ENCODE data around the gene PRKAR2A. TPM values are rescaled to one million over a fixed set of nuclear protein-coding genes. Genes with fewer than 3 reads are reported as not detected.
A peak's percentile ranks its signal among the peaks of the same experiment; 100 is the strongest.

PRKAR2A gene
- total RNA-seq (2014; rRNA removed; shearing (Covaris generic); ENCODE audit: low replicate concordance) = 6.5 and 7.3 TPM in 2 replicates

- in situ Hi-C loops (cut with HindIII; ENCODE audit: low pct_unique_long_range_greater_than_20kb, low sequenced_read_pairs) = no loop called here
- peak; percentile 81 for DNase-seq (ENCODE audit: low read depth)
Observed at GRCh38 chr3:48847504-48848423, at the start of gene PRKAR2A. Gene PRKAR2A (minus strand): TSS chr3:48847874. CDS start chr3:48847596, 278 bp downstream.

- no peak for DNase-seq (ENCODE audit: low read depth)
- in situ Hi-C loops (cut with HindIII; ENCODE audit: low pct_unique_long_range_greater_than_20kb, low sequenced_read_pairs) = no loop called here
Observed at GRCh38 chr3:48896936-48897335, 49.3 kb upstream of the PRKAR2A start.

- DNase-seq (ENCODE audit: low read depth) = no peak
- in situ Hi-C loops (cut with HindIII; ENCODE audit: low pct_unique_long_range_greater_than_20kb, low sequenced_read_pairs) = no loop called here
Observed at GRCh38 chr3:48894516-48894915, 46.8 kb upstream of the PRKAR2A start.

GRCh38 chr3:48891606-48892005, 43.9 kb upstream of the PRKAR2A start:
- no peak for DNase-seq (ENCODE audit: low read depth)
- in situ Hi-C loops (cut with HindIII; ENCODE audit: low pct_unique_long_range_greater_than_20kb, low sequenced_read_pairs) = no loop called here

- no peak for DNase-seq (ENCODE audit: low read depth)
- in situ Hi-C loops (cut with HindIII; ENCODE audit: low pct_unique_long_range_greater_than_20kb, low sequenced_read_pairs) = no loop called here
Observed at GRCh38 chr3:48885753-48886152, 38.1 kb upstream of the PRKAR2A start.

- in situ Hi-C loops (cut with HindIII; ENCODE audit: low pct_unique_long_range_greater_than_20kb, low sequenced_read_pairs) = no loop called here
- no peak for DNase-seq (ENCODE audit: low read depth)
Observed at GRCh38 chr3:48881652-48882114, 34.0 kb upstream of the PRKAR2A start.

GRCh38 chr3:48881006-48881405, 33.3 kb upstream of the PRKAR2A start:
- in situ Hi-C loops (cut with HindIII; ENCODE audit: low pct_unique_long_range_greater_than_20kb, low sequenced_read_pairs) = no loop called here
- no peak for DNase-seq (ENCODE audit: low read depth)

GRCh38 chr3:48879994-48880377, 32.3 kb upstream of the PRKAR2A start:
- in situ Hi-C loops (cut with HindIII; ENCODE audit: low pct_unique_long_range_greater_than_20kb, low sequenced_read_pairs) = no loop called here
- DNase-seq (ENCODE audit: low read depth) = no peak

- in situ Hi-C loops (cut with HindIII; ENCODE audit: low pct_unique_long_range_greater_than_20kb, low sequenced_read_pairs) = no loop called here
Observed at GRCh38 chr3:48879307-48879993, 31.8 kb upstream of the PRKAR2A start.

GRCh38 chr3:48877671-48878070, 30.0 kb upstream of the PRKAR2A start:
- DNase-seq (ENCODE audit: low read depth) = no peak

More at GRCh38 chr3:48879307-48879993, 31.8 kb upstream of the PRKAR2A start:
- no peak for DNase-seq (ENCODE audit: low read depth)

GRCh38 chr3:48863122-48863521, 15.4 kb upstream of the PRKAR2A start:
- in situ Hi-C loops (cut with HindIII; ENCODE audit: low pct_unique_long_range_greater_than_20kb, low sequenced_read_pairs) = no loop called here
- DNase-seq (ENCODE audit: low read depth) = no peak

More at GRCh38 chr3:48877671-48878070, 30.0 kb upstream of the PRKAR2A start:
- in situ Hi-C loops (cut with HindIII; ENCODE audit: low pct_unique_long_range_greater_than_20kb, low sequenced_read_pairs) = no loop called here

GRCh38 chr3:48859206-48859605, 11.5 kb upstream of the PRKAR2A start:
- no peak for DNase-seq (ENCODE audit: low read depth)
- in situ Hi-C loops (cut with HindIII; ENCODE audit: low pct_unique_long_range_greater_than_20kb, low sequenced_read_pairs) = no loop called here

- DNase-seq (ENCODE audit: low read depth) = no peak
- in situ Hi-C loops (cut with HindIII; ENCODE audit: low pct_unique_long_range_greater_than_20kb, low sequenced_read_pairs) = no loop called here
Observed at GRCh38 chr3:48858709-48859108, 11.0 kb upstream of the PRKAR2A start.

GRCh38 chr3:48857641-48858040, 10.0 kb upstream of the PRKAR2A start:
- in situ Hi-C loops (cut with HindIII; ENCODE audit: low pct_unique_long_range_greater_than_20kb, low sequenced_read_pairs) = no loop called here
- DNase-seq (ENCODE audit: low read depth) = no peak

- in situ Hi-C loops (cut with HindIII; ENCODE audit: low pct_unique_long_range_greater_than_20kb, low sequenced_read_pairs) = no loop called here
- DNase-seq (ENCODE audit: low read depth) = no peak
Observed at GRCh38 chr3:48856469-48856868, 8.8 kb upstream of the PRKAR2A start.

- DNase-seq (ENCODE audit: low read depth) = no peak
- in situ Hi-C loops (cut with HindIII; ENCODE audit: low pct_unique_long_range_greater_than_20kb, low sequenced_read_pairs) = no loop called here
Observed at GRCh38 chr3:48855681-48856447, 8.2 kb upstream of the PRKAR2A start.

GRCh38 chr3:48852151-48852550, 4.5 kb upstream of the PRKAR2A start:
- in situ Hi-C loops (cut with HindIII; ENCODE audit: low pct_unique_long_range_greater_than_20kb, low sequenced_read_pairs) = no loop called here
- no peak for DNase-seq (ENCODE audit: low read depth)

GRCh38 chr3:48851407-48851806, 3.7 kb upstream of the PRKAR2A start:
- in situ Hi-C loops (cut with HindIII; ENCODE audit: low pct_unique_long_range_greater_than_20kb, low sequenced_read_pairs) = no loop called here
- DNase-seq (ENCODE audit: low read depth) = no peak
